GM19467 (cell line): ENCODE data around the gene AP2B1.
"Not testable (repeated sequence)": the region's sequence is repeated elsewhere in the genome, so short reads cannot be mapped to it uniquely, and the experiment has no call there.

Experiments used
- ATAC-seq: cut with Tn5 transposase; IDR thresholded peaks from one replicate; pipeline ENCODE4 v1.9.1; 2021; ENCODE audit warnings: mild to moderate bottlenecking, moderate library complexity; ENCODE audit not compliant: unreplicated experiment

AP2B1 gene

DNA sequence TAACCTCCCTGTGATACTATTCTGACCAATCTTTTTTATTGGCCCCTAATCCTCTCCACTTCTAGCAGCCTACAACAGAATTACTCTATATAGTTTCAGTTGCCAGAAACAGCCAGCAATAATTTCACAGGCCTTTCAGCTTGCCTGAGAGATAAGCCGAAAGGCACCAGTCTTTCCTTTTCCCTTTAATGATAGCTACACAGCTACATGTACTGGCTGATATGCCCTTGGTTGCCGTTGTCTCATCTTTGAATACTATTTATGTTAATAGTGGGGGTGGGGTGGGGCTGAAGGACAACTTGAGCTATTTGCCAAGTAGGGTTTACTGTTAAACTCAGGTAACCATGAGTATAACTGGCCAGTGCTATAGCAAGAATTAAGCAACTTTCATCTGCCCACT lies 108.5 kb downstream of the AP2B1 start:
- no peak for ATAC-seq

DNA sequence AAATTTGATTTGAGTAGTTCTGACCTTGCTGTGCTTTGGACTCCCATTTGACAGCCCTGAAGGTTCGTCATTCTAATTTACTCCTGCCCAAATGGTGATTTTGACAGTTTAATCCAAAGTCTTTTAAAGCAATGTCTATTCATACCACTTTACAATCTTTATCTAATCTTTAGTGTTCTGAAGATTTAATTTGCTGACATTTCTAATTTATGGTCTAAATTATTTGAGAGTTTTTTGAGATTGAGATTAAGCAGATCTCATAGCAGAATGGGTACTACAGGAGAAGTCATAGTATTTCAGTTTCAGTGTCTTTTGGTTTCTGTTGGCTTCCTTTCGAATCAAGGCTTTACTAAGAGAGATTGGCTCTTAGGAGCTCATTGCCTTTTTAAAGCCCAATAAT lies 111.7 kb downstream of the AP2B1 start:
- no peak for ATAC-seq

DNA sequence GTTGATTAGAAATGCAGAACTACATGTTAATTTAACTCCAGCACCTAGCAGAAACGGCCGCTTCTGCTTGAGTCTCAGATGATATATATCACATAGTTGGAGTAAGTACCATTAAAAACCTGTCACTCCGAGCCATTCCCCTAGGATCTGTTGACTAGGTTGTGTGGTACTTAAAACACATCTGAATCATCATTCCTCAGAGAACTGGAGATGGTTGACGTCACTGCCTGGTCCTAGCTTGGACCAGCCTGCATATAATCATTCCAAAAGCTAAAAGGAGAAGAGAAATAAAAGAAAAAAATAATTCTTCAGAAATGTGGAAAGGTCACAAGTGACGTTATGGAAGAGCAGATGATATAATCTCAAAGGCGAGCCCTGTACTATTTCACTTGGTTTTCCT lies 113.0 kb downstream of the AP2B1 start:
- ATAC-seq = no peak

DNA sequence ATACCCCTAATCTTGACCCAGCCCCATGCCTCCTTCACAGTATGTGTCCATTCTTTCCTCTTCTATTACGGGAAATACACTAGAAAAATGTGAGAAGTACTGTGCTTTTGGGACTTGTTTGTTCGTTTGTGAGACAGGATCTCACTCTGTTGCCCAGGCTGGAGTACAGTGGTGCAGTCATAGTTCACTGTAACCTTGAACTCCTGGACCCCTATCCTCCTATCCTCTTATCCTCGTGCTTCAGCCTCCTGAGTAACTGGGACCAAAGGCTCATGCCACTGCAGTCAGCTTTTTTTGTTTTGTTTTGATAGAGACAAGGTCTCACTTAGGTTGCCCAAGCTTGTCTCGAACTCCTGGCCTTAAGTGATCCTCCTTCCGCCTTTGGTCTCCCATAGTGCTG lies 114.4 kb downstream of the AP2B1 start:
- ATAC-seq = no peak

DNA sequence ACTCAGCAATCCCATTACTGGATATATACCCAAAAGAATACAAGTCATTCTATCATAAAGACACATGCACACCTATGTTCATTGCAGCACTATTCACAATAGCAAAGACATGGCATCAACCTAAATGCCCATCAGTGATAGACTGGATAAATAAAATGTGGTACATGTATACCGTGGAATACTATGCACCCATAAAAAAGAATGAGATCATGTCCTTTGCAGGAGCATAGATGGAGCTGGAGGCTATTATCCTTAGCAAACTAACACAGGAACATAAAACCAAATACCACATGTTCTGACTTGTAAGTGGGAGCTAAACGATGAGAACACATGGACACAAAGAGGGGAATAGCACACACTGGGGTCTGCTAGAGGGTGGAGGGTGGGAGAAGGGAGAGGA lies 116.2 kb downstream of the AP2B1 start:
- ATAC-seq = not testable (repeated sequence)

DNA sequence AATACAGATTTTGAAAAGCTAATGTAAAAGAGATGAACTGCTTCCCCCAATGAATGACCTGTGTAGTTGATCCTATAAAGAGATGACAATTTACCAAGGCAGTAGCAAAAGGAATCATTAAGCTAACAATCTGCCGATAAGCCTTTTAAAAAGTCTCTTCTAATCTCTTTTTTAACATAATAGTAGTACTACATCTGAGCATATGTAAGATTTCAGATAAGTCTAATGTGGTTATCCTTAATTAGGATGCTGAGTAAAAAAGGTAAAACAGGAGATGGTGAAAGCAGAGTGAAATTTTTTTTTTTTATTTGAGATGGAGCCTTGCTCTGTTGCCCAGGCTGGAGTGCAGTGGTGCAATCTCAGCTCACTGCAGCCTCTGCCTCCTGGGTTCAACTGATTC lies 118.1 kb downstream of the AP2B1 start:
- ATAC-seq = no peak

DNA sequence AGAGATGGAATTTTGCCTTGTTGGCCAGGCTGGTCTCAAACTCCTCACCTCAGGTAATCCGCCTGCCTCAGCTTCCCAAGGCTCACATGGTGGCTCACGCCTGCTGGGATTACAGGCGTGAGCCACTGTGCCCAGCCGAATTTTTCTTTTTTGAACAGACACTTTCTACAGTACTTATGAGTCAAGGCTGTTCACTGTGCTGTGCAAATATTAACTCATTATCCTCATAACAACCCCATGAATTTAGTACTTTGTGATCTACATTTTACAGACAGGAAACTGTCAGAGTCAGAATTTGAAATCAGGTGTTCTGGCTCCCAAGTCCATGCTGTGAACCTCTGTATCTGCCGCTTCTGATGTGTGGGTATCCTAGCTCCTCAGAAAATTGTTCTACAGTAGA lies 118.6 kb downstream of the AP2B1 start:
- no peak for ATAC-seq

DNA sequence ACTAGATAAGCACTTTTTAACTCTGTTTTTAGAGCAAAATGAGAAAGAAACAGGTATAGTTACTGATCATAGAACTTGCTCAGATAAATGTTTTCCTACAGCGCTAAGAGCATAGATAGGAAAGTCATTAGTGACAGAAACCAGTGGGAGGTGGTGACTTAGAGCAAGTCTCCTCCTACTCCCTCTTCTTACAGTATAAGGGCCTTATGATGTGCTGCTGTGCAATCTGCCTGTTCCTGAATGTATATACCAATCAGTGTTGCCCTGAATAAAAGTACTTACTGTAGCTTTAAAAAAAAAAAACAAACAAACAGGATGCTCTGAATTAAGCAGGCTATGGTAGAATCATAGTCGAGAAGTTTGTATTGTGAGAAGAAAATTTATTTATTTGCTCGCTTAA lies 121.0 kb downstream of the AP2B1 start:
- ATAC-seq = no peak

DNA sequence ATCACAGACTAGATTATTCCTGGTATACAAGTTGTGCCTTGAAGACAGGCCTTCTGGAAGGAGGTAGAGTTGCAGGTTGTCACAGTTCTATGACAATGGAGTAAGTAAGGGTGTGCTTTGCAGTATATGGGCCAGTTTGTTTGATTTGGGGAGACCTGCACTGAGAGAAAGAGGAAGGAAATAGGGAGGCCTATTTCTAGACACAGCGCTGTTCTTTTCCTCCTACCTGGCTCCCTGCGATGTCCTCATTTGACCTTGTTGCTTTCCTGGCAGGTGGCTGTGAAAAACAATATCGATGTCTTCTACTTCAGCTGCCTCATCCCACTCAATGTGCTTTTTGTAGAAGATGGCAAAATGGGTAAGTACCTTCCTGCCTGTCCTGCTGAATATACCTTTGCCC lies 121.8 kb downstream of the AP2B1 start:
- no peak for ATAC-seq

DNA sequence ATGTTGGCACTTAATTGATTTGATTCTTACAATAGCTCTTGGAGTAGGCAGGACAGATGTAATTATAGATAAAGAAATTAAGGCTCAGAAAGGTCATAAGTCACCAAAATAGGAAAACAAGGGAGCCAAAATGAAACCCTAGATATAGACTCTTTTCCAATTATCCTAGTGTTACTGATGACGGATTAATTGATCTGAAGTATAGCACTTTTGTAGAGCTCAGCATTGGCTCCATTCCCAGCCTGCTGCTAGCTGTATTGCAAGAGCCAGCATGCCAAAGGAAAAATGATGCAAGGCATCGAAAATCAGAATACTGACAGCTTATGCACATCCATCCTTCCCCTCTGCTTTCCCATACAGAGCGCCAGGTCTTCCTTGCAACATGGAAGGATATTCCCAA lies 122.8 kb downstream of the AP2B1 start:
- no peak for ATAC-seq

DNA sequence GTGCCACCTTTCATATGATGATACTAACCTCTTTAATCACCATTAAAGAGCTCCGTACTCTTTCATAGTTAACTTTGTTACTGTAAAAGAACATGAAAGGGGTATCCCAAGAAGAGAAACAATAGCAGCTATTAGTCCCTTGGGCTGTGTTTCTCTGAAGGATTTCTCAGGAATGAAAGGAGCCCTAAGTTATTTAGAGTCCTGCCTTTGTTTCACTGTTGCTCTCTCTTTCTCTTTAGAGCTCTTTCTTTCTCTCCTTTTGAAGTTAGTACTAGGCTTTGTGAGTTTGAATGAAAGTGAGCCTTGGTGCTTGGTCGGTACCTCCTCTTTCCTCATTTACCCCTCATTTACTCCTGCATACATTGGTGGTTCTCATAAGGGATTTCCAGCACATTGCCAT lies 123.8 kb downstream of the AP2B1 start:
- ATAC-seq = no peak

DNA sequence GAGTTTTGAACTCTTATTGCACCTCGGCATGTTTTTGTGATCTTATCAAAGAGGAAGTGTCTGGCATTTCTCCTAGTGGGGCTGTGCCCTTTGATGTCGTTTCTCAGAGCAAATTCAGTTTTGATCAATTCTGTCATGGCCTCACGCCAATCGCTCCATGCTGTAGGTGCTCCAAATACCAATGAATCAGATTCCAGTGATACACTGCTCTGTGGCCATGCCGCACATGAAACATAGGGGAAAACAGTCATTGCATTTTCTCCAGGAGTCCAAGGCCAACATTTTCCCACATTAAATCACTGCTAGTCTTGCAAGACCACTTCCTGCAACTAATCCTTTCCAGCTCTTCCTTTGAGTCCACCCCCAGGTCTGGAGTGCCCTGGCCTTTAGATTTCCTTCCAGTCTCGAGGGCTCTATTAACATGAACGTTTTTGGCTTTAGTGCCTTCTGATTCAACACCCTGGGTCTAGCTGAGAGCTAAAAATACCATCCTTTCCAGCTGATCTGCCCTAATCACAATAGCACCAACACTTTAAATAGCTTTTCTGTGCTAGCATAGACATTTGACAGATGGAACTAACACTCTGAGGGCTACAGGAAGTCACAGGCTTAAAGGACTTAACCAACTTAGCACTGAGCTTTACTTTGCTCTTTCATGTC lies 126.1 kb downstream of the AP2B1 start:
- ATAC-seq = no peak

DNA sequence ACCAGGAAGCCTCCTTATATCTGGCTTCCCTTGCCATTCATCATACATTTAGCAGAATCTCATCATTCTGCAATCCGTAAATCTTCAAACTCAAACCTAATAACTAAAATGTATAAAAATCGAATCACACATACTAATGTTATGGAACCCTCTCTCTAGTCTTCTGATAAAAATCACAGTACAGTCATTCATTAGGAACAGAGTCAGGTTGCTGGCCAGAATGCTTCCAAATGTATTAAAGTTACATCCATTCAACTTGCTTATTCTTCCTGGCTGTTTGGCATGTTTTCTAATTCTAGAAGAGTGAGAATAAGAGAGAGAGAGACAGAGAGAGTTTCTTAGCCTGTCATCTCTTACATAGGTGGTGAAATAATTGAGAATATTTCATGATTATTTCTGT lies 127.9 kb downstream of the AP2B1 start:
- ATAC-seq = no peak

DNA sequence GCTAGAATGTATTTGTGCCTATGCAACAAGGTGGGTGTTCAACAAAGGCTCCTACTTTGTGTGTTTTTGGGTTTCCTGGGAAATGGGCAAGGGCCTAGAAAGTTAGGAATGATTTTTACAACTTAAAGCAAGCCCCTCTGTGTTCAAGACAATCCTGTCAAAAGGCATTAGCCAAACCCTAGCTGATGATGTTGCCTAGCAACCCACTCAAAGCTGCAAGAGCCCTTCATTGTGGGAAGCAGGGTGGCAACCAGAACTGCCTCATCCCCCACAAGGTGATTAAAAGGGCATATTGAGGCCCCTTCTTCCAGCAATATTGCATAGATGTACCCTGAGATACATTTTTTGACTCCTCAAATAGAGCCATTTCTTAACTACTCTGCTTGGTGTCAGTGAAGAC lies 128.3 kb downstream of the AP2B1 start:
- no peak for ATAC-seq

DNA sequence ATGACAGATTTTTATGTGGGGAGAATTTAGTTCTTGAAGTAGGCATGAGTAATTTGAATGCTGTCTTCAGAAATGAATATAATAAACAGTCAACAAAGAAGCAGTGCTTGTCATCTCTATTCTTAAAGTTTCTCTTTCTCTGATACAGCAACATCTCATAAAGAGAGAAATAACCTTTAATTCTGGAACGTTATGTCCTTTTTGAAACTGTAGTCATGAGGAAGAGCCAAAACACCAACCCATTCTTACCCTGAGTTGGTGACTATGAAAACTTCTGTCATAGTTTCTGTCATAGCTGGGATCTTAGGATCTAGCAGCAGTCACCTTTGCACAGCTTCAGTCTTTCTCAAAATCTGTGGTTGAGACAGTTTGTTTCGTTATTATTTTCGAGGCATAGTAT lies 129.1 kb downstream of the AP2B1 start:
- ATAC-seq = no peak

DNA sequence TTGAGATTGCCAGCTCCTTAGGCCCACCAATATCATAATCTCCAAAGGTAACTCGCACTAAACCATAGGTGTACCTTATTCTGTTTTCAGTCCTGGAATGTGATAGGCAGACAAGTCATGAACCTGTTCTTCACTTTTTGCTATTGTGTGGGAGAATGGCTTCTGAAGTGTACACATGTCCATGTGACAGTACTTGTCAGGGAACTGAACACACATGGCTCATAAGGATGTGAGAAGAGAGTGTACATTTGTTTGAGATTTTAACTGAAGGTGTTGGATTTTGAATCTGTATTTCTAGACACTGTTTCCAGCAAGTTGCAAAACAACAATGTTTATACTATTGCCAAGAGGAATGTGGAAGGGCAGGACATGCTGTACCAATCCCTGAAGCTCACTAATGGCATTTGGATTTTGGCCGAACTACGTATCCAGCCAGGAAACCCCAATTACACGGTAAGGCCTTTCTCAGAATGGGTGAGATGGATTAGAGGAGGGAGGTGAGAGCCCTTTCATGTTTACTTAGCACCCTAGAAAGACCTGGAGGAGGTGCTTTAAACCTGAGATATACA lies 129.9 kb downstream of the AP2B1 start:
- no peak for ATAC-seq

DNA sequence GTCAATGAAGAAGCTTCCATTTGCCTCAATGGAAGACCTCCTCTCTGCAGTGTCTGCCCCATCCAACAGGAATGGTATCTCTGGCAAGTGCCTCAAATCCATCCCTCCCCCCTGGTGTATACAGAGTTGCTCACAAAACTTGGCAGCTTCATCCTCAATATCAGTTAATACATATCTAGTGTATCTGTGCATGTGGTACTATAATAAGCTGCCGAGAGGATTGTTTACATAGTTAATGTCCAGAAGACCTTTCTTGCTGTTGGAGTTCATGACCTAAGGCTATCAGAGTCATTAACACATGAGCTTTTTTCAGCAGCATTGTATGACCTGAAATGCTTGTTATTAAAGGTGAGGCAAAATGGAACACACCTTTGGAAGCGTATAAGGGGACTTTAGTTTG lies 130.4 kb downstream of the AP2B1 start:
- ATAC-seq = no peak

DNA sequence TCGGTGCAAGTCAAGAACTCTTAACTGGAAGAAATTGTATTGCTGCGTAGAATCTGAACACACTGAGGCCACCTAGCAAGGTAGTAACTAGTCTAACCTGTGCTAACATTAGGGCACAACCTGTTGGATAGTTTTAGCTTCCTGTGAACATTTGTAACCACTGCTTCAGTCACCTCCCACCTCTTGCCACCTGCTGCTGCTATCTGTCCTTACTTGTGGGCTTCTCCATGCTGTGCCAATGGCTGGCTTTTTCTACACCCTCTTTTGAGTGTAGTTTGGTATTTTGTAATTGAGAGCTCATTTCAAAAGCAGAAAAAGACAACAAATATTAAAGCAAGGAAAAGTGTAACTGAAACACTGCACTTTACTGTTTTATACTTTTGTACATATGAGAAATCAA lies 136.6 kb downstream of the AP2B1 start:
- no peak for ATAC-seq

DNA sequence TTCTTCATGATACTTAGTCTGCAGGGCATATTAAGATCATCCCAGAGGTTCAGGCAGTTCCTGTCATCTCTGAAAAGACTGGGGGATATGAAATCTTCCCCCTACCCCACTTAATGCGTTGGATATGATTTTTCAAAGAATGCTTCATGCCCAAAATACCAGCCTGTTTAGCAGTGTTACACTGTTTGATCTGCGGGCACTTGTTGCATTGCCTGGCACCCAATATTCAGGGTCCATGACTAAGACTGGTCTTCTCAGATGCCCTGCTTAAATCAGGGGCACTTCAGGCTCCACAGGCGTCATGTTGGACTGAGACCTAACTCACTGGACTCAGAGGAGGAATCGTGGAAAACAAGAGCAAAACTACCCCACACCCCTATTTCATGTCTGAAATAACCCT lies 137.9 kb downstream of the AP2B1 start:
- ATAC-seq = no peak

DNA sequence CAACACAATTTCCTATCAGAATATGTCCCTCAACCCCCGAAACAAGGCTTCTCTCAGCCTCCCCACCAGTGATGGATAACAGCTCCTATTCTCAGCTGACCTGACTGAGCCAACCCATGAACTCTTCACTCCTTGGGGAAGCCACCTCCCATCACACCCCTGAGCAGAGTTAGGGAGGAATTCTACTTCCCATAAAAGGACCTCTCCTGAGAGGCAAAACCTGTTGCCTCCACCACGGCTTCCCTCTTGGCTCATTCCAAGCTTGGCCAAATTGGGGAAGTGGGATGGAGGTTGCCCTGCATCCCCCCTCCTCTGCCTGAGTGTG lies 138.6 kb downstream of the AP2B1 start:
- no peak for ATAC-seq

DNA sequence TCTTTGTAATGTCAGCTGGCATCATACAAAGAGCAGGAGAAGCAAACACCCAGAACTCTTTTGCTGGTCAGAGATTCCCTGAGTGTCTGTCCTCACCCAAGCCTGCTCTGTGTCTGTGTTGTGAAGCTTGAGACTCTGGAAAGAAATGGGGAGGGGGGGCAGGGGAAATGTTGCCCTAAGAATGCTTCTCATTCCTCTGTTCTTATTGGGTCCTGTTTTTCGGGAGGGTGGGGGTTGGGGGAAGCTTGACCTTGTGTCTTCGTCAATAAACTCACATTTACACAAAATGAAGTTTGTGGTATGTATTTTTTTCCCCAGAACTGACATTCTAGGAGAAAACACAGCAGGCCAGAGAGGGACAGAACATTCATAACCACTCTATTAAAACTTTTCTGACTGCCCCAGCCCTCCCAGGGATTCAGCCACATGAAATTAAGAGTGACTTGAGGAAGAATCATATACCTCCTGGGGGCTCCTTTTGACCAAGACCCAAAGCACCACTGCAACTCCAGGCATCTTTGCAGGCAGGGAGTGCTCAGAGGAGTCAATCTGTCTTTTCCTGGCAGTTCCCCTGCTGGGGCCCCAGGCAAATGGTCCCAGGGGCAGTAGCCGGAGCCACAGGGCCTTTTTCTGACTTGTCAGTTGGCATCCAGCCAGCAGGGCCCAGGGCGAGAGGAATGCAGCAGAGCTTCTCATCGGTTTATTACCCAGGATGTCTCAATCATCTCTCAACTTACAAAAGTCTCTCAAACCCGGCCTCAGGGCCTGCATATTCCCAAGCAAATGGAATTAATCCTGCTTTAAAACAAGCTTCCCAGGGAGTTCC lies 139.2 kb downstream of the AP2B1 start:
- no peak for ATAC-seq

DNA sequence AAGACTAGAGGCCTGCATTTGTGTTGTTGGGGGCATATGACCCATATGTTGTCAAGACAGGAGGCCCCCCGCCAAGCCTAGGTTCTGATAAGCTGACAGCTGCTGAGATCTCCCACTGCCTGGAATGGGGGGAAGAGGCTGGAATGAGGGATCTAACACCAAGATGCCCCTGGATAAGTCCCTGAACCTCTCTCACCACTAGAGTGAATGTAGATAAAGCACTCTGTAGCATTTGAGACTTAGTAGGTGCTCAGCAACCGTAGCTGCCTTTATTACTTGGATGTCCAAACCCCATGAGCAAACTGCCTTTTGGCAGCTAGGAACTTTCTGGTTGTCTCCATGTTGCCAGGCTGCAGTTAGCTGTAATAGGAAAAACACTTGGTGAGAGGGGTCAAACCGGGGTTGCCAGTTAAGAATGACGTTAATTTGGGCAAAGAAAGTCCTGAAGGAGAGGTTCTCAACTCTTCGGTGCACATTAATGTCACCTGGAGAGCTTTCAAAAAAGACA lies 139.9 kb downstream of the AP2B1 start:
- no peak for ATAC-seq
